GM12878 (cell line): Measurements from ENCODE around the gene SMC3.

ENCODE experiments used
- CREB1 ChIP-seq: IDR thresholded peaks from 2 replicates; pipeline ENCODE4 v1.6.1; 2012; ENCODE audit warnings: low read depth, mild to moderate bottlenecking, inconsistent platforms
- CTCF ChIP-seq, 3 experiments: IDR thresholded peaks in 2 of 3; conservative IDR thresholded peaks in 1 of 3; 2 replicates each; pipeline ENCODE4 v1.5.1; 2011; ENCODE audit warnings: low read depth in 3 of 3, low read length in 3 of 3, mild to moderate bottlenecking in 3 of 3, control low read depth in 2 of 3, moderate library complexity in 2 of 3, inconsistent platforms in 1 of 3, mixed read lengths in 1 of 3; ENCODE audit not compliant: control insufficient read depth in 2 of 3, insufficient read depth in 1 of 3; ENCODE audit errors: extremely low read depth in 1 of 3

GRCh38 chr10:110566472-110567200 is 859 bp upstream of the SMC3 start:
- TF ChIP-seq CREB1 (no peak), CTCF (IDR thresholded peaks at IDR 0.05 in 2 of 3, conservative IDR thresholded peaks at IDR 0.05 in 1 of 3; ENCODE audit: control insufficient read depth in 2 of 3, extremely low read depth in 1 of 3, insufficient read depth in 1 of 3, low read depth in 3 of 3, low read length in 3 of 3) (no peak)
